ENCODE measurements around the gene EDC4. TPM values are rescaled to one million over a fixed set of nuclear protein-coding genes. Genes with fewer than 3 reads are reported as not detected.
A peak's percentile ranks its signal among the peaks of the same experiment; 100 is the strongest.

Gene EDC4
- total RNA-seq, 2 experiments from 2014 or later: 86.6 to 89.6 TPM

- no peak overlapping the region for H2AFZ ChIP-seq (ENCODE audit: low read length)
- no peak overlapping the region for H3K27ac ChIP-seq (ENCODE audit: low read depth, low read length, poor library complexity, severe bottlenecking)
- no peak overlapping the region for H3K4me2 ChIP-seq (ENCODE audit: low read length)
- ChIA-PET POLR2A (interaction anchor here (0.6 kb wide), 1 partner anchor 23 kb away, joined by 3 read pairs; no protein-coding TSS in a partner anchor), CTCF (ENCODE audit: unreplicated experiment) (interaction anchor here (0.6 kb wide), 1 partner anchor 214 kb away, joined by 3 read pairs; no protein-coding TSS in a partner anchor)
- no peak for TF ChIP-seq CTCF (conservative IDR thresholded peaks at IDR 0.05; ENCODE audit: low read length)
- no peak for TF ChIP-seq EZH2phosphoT487 (IDR thresholded peaks at IDR 0.05; ENCODE audit: borderline replicate concordance, low read depth, low read length)
- H3K9me2 ChIP-seq (ENCODE audit: insufficient read depth, low read length): no peaks in the 10 kb centered on the region
- peaks cover 17% of the 10 kb centered on the region for H3K79me2 ChIP-seq (ENCODE audit: insufficient read depth, low read depth, low read length)
- intact Hi-C loops (cut with micrococcal nuclease; ENCODE audit: unreplicated experiment): no loop called here
- no peaks in the 10 kb centered on the region for H4K20me1 ChIP-seq (ENCODE audit: insufficient read depth, low read length)
- peaks cover 17% of the 10 kb centered on the region for H3K4me1 ChIP-seq (ENCODE audit: insufficient read depth, low read length, poor library complexity, severe bottlenecking)
- H3K4me3 ChIP-seq (ENCODE audit: low read depth, low read length, poor library complexity, severe bottlenecking): no peak overlapping the region
- H3K36me3 ChIP-seq (ENCODE audit: insufficient read depth, low read length): peaks cover 75% of the 10 kb centered on the region
- no TSS peak for BruUV-seq (replicated peaks)
- no peak for DNase-seq (ENCODE audit: low spot score)
- no peaks in the 10 kb centered on the region for H3K9me3 ChIP-seq (ENCODE audit: low read length)
Measured at GRCh38 chr16:67869653-67870052, 3.2 kb upstream of the EDC4 start.

GRCh38 chr16:67871256-67871655, 1.6 kb upstream of the EDC4 start:
- H3K9me3 ChIP-seq (ENCODE audit: low read length): no peaks in the 10 kb centered on the region
- no peaks in the 10 kb centered on the region for H4K20me1 ChIP-seq (ENCODE audit: insufficient read depth, low read length)
- H3K4me3 ChIP-seq (ENCODE audit: low read depth, low read length, poor library complexity, severe bottlenecking): no peak overlapping the region
- H3K4me2 ChIP-seq (ENCODE audit: low read length): no peak overlapping the region
- H3K9me2 ChIP-seq (ENCODE audit: insufficient read depth, low read length): no peaks in the 10 kb centered on the region
- intact Hi-C loops (cut with micrococcal nuclease; ENCODE audit: unreplicated experiment): no loop called here
- CTCF ChIA-PET (ENCODE audit: unreplicated experiment): no interaction called here
- H3K27ac ChIP-seq (ENCODE audit: low read depth, low read length, poor library complexity, severe bottlenecking): no peak overlapping the region
- no peak for DNase-seq (ENCODE audit: low spot score)
- no TSS peak for BruUV-seq (replicated peaks)
- peaks cover 23% of the 10 kb centered on the region for H3K4me1 ChIP-seq (ENCODE audit: insufficient read depth, low read length, poor library complexity, severe bottlenecking)
- H2AFZ ChIP-seq (ENCODE audit: low read length): no peak overlapping the region
- no peak for TF ChIP-seq EZH2phosphoT487 (IDR thresholded peaks at IDR 0.05; ENCODE audit: borderline replicate concordance, low read depth, low read length)
- no peak for TF ChIP-seq CTCF (conservative IDR thresholded peaks at IDR 0.05; ENCODE audit: low read length)
- H3K79me2 ChIP-seq (ENCODE audit: insufficient read depth, low read depth, low read length): peaks cover 29% of the 10 kb centered on the region
- POLR2A ChIA-PET: interaction anchor here (0.7 to 1.1 kb wide), 2 partner anchors 9 to 15 kb away, joined by 3 to 5 read pairs; no protein-coding TSS in a partner anchor
- peaks cover 68% of the 10 kb centered on the region for H3K36me3 ChIP-seq (ENCODE audit: insufficient read depth, low read length)

GRCh38 chr16:67872131-67872630, 671 bp upstream of the EDC4 start:
- ChIA-PET CTCF (ENCODE audit: unreplicated experiment) (no interaction called here), POLR2A (no interaction called here)
- peak overlapping the region; percentile 48 for H3K27ac ChIP-seq (ENCODE audit: low read depth, low read length, poor library complexity, severe bottlenecking)
- no peaks in the 10 kb centered on the region for H3K9me2 ChIP-seq (ENCODE audit: insufficient read depth, low read length)
- no peaks in the 10 kb centered on the region for H3K9me3 ChIP-seq (ENCODE audit: low read length)
- intact Hi-C loops (cut with micrococcal nuclease; ENCODE audit: unreplicated experiment): loop anchor here (1.0 kb wide), 1 partner anchor 26 kb away; the partner anchor contains the start of gene NUTF2
- no peak for DNase-seq (ENCODE audit: low spot score)
- H3K36me3 ChIP-seq (ENCODE audit: insufficient read depth, low read length): peaks cover 68% of the 10 kb centered on the region
- no peaks in the 10 kb centered on the region for H4K20me1 ChIP-seq (ENCODE audit: insufficient read depth, low read length)
- peaks cover 23% of the 10 kb centered on the region for H3K4me1 ChIP-seq (ENCODE audit: insufficient read depth, low read length, poor library complexity, severe bottlenecking)
- peak overlapping the region; percentile 83 for H3K4me2 ChIP-seq (ENCODE audit: low read length)
- peaks cover 29% of the 10 kb centered on the region for H3K79me2 ChIP-seq (ENCODE audit: insufficient read depth, low read depth, low read length)
- BruUV-seq (replicated peaks): no TSS peak
- peak overlapping the region; percentile 95 for H3K4me3 ChIP-seq (ENCODE audit: low read depth, low read length, poor library complexity, severe bottlenecking)
- H2AFZ ChIP-seq (ENCODE audit: low read length): peak overlapping the region; percentile 66; the same call in 1 of the 2 replicates
- no peak for TF ChIP-seq CTCF (conservative IDR thresholded peaks at IDR 0.05; ENCODE audit: low read length)
- TF ChIP-seq EZH2phosphoT487 (IDR thresholded peaks at IDR 0.05; ENCODE audit: borderline replicate concordance, low read depth, low read length): no peak

All from OCI-LY7 (cell line).